Psoas muscle (tissue), 8 donors: ENCODE data around the gene KMO. TPM values are rescaled to one million over a fixed set of nuclear protein-coding genes. Genes with fewer than 3 reads are reported as not detected.
A peak's percentile ranks its signal among the peaks of the same experiment; 100 is the strongest.

ENCODE experiments used
- ATAC-seq, 4 donors: fragments of 200-7000 bp; cut with Tn5 transposase; one replicate each; pipeline ENCODE4 v1.9.1; 2020; ENCODE audit warnings: moderate library complexity in 3 of 4, mild to moderate bottlenecking in 2 of 4
- DNase-seq, 2 donors: peaks; one replicate each; pipeline ENCODE4 v3.0.0-alpha.2; 2020
- H3K27ac ChIP-seq: fragments of 200-600 bp; one replicate; pipeline ENCODE4 v1.8.0; 2022
- H3K27me3 ChIP-seq, 3 donors: fragments of 200-600 bp in 1 of 3; one replicate each; pipeline versions ENCODE4 v1.6.1 to v1.8.0; 2013 to 2022; ENCODE audit warnings: low read length in 2 of 3, mild to moderate bottlenecking in 2 of 3, moderate library complexity in 1 of 3; ENCODE audit not compliant: insufficient read depth in 3 of 3
- H3K36me3 ChIP-seq, 2 donors: fragments of 200-600 bp in 1 of 2; one replicate each; pipeline versions ENCODE4 v1.6.1 to v1.8.0; 2013 to 2022; ENCODE audit warnings: low read depth in 1 of 2, mild to moderate bottlenecking in 1 of 2, moderate library complexity in 1 of 2; ENCODE audit not compliant: insufficient read depth in 1 of 2
- H3K4me1 ChIP-seq: fragments of 200-600 bp; one replicate; pipeline ENCODE4 v1.8.0; 2022
- H3K4me3 ChIP-seq: fragments of 200-600 bp; one replicate; pipeline ENCODE4 v1.8.0; 2022; ENCODE audit warnings: mild to moderate bottlenecking
- H3K9me3 ChIP-seq: fragments of 200-600 bp; one replicate; pipeline ENCODE4 v1.8.0; 2022
- WGBS, 3 donors: extraction: QIAGEN DNeasy Blood & Tissue Kit; methylation state at CpG; one replicate each; pipeline versions ENCODE4 v1.1.6 to v1.1.7; 2013; 5-methylcytosine and 5-hydroxymethylcytosine counted together
- intact Hi-C, 2 donors: fragments of 100-400 bp; cut with DNase I; formaldehyde crosslinking; loops; one replicate each; pipeline versions ENCODE4 v1.11.0 to v1.14.2; 2022
- long read RNA-seq, 2 donors: library from polyadenylated mRNA; unstranded; transcript quantifications; one replicate each; pipeline ENCODE4 v2.0.0, GENCODE V29; 2021
- polyA plus RNA-seq, 3 donors: library from polyadenylated mRNA; stranded (reverse); fragments of 200-250 nt; gene quantifications; one replicate each; pipeline ENCODE4 v1.2.3, GENCODE V29; 2013
- total RNA-seq, 4 donors: library from RNA; stranded (reverse); fragmentation: NEBNext Ultra II Directional in 2 of 4; extraction: Animal tissue kit (Norgen Biotek cat#: 25700) in 2 of 4; gene quantifications; one replicate each; pipeline versions ENCODE4 v1.2.1 to v1.2.4, GENCODE V29; 2021 to 2023
- TF ChIP-seq, protein P1 (sequence below): fragments of 200-600 bp; IDR thresholded peaks from one replicate; pipeline ENCODE4 v1.8.0; 2022; ENCODE audit warnings: antibody characterized with exemption
- donor health status: healthy with polysubstance abuse.
- donor health status: DM: no; HTN: no; CAD: no; lungs with moderate emphysema.
- donor health status: Bipolar disorder and iron deficiency.
- donor health status: healthy.
- donor health status: DM: yes; HTN: yes; CAD: no.
- donor health status: DM: no; HTN: no; CAD: no.
- donor health status: DM: no; HTN: no; CAD: no.
- donor health status: DM: yes; HTN: yes; CAD: no.

Gene KMO
- under 1 TPM in 2 of 4 donors, not detected in 2; 0.06 to 0.21 TPM for total RNA-seq
- polyA plus RNA-seq, result under 1 TPM; 0.03 to 0.08 (median 0.04) TPM
- long read RNA-seq, donor 1, result 0 reads
- long read RNA-seq, donor 2, result 0 reads

DNA sequence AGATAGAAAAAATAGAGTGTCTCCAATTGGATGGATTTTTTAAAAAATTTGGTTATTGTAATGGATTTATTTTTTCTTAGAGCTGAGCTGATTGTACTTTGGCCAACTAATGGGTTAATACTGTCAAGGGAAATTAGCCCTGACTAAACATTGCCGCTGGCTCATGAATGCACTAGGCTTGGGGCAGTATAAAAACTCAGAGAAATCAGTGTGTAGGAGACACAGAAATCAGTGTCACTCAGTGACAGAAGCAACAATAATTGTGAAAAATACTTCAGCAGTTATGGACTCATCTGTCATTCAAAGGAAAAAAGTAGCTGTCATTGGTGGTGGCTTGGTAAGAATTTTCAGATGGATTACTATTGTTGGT, at the start of gene KMO:
TSS of gene KMO (plus strand) at position 217 of the 370 bp plus-strand sequence. CDS start at position 284, 67 bp downstream.
- intact Hi-C loops, result loop anchor here in 1 of 2 donors (5.0 to 10.0 kb wide), 2 partner anchors 95 to 313 kb away; partner anchors contain the start of gene EXO1
- 5 to 6% (median 5%) methylated on average over 1 of the region's 1 CpG for whole genome bisulfite sequencing, 3 donors
- Histone ChIP-seq H3K27ac (peak within 1 kb of the TSS; percentile 38), H3K27me3 (peaks cover 0 to 4% (median 3%) of the 10 kb centered on the region in 3 donors), H3K4me1 (no peaks in the 10 kb centered on the region), H3K36me3 (no peaks in the 10 kb centered on the region), H3K9me3 (no peaks in the 10 kb centered on the region), H3K4me3 (peak within 1 kb of the TSS; percentile 73)
- ATAC-seq (peak in 1 of 4 donors; percentile 54), DNase-seq (no peak)
- TF ChIP-seq, protein P1, sequence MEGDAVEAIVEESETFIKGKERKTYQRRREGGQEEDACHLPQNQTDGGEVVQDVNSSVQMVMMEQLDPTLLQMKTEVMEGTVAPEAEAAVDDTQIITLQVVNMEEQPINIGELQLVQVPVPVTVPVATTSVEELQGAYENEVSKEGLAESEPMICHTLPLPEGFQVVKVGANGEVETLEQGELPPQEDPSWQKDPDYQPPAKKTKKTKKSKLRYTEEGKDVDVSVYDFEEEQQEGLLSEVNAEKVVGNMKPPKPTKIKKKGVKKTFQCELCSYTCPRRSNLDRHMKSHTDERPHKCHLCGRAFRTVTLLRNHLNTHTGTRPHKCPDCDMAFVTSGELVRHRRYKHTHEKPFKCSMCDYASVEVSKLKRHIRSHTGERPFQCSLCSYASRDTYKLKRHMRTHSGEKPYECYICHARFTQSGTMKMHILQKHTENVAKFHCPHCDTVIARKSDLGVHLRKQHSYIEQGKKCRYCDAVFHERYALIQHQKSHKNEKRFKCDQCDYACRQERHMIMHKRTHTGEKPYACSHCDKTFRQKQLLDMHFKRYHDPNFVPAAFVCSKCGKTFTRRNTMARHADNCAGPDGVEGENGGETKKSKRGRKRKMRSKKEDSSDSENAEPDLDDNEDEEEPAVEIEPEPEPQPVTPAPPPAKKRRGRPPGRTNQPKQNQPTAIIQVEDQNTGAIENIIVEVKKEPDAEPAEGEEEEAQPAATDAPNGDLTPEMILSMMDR, result no peak

DNA sequence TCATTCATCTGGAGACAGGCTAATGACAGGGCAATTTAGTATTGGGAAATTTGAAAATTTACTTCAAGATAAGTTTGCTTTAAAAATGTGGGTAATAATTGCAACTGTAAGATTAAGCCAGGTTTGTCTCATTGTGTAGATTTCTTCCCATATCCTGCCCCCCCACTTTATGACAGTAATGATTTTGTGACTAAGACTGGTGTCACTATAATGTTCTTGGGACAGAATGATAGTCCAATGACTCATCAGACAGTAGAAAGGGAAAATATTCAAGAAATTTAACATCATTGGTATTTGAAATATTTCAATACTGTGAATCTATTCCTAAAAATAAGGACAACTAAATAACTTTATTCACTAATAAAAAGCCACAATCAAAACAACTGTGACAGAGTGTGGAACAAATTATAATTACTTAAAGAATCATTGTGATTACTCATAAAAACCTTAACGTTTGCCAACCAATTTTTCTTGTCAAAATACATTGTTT, 49.4 kb upstream of the KMO start:
- Histone ChIP-seq H3K4me3 (no peak overlapping the region), H3K36me3 (no peaks in the 10 kb centered on the region), H3K27ac (no peak overlapping the region), H3K9me3 (no peaks in the 10 kb centered on the region), H3K27me3 (no peaks in the 10 kb centered on the region), H3K4me1 (no peaks in the 10 kb centered on the region)
- intact Hi-C loops, result no loop called here
- WGBS, 3 donors, result 22 to 27% (median 23%) methylated on average over 1 of the region's 1 CpG
- no peak for DNase-seq
- ATAC-seq, result no peak
- TF ChIP-seq, protein P1, result no peak

- H3K27ac ChIP-seq, result no peak overlapping the region
- TF ChIP-seq, protein P1, result no peak
- no peaks in the 10 kb centered on the region for H3K9me3 ChIP-seq
- ATAC-seq (no peak), DNase-seq (no peak)
- H3K4me3 ChIP-seq, result no peak overlapping the region
- WGBS, 3 donors, result 94 to 96% (median 95%) methylated on average over 3 of the region's 3 CpGs
- H3K36me3 ChIP-seq, result peaks cover 0 to 4% of the 10 kb centered on the region in 2 donors
- no peaks in the 10 kb centered on the region for H3K27me3 ChIP-seq
- intact Hi-C loops, result no loop called here
- H3K4me1 ChIP-seq, result no peaks in the 10 kb centered on the region
These were observed 47.0 kb upstream of the KMO start for GRCh38 chr1:241485145-241485544.

- ATAC-seq (no peak), DNase-seq (no peak)
- TF ChIP-seq, protein P1, result no peak
- no peak overlapping the region for H3K4me3 ChIP-seq
- no peaks in the 10 kb centered on the region for H3K9me3 ChIP-seq
- WGBS, 3 donors, result 82 to 86% (median 82%) methylated on average over 4 of the region's 4 CpGs
- H3K27me3 ChIP-seq, result no peaks in the 10 kb centered on the region
- intact Hi-C loops, result no loop called here
- no peak overlapping the region for H3K27ac ChIP-seq
- H3K36me3 ChIP-seq, result peaks cover 0 to 5% of the 10 kb centered on the region in 2 donors
- H3K4me1 ChIP-seq, result no peaks in the 10 kb centered on the region
These were observed 46.6 kb upstream of the KMO start for GRCh38 chr1:241485554-241485992.

DNA sequence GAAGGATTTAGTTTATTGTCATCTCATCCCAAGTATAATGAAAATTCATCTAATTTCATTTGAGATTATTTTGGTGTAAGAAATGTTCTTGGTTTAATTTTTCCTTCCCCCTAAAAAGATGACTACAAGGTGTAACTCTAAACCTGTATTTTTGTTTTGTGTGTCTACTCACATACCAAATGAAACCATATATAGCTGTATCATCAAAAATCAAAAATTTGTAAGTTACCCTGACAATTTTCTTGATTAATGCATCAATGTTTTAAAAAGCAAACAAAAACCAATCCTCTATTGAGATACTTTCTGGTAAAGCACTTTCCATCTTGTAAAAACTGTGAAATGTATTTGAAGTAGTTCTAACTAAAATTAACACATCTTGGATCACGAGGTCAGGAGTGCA, 43.4 kb upstream of the KMO start:
- Histone ChIP-seq H3K27ac (no peak overlapping the region), H3K36me3 (peaks cover 0 to 15% of the 10 kb centered on the region in 2 donors), H3K4me3 (no peak overlapping the region), H3K4me1 (no peaks in the 10 kb centered on the region), H3K27me3 (no peaks in the 10 kb centered on the region), H3K9me3 (no peaks in the 10 kb centered on the region)
- intact Hi-C loops, result no loop called here
- DNase-seq (no peak), ATAC-seq (no peak)
- TF ChIP-seq, protein P1, result no peak
- WGBS, 3 donors, result 85 to 97% (median 97%) methylated on average over 1 of the region's 1 CpG
